GM21367 (cell line): ENCODE measurements around the gene DPH3.

Source experiments
- ATAC-seq: cut with Tn5 transposase; IDR thresholded peaks from one replicate; pipeline ENCODE4 v1.9.1; 2021; ENCODE audit not compliant: unreplicated experiment

Gene DPH3

DNA sequence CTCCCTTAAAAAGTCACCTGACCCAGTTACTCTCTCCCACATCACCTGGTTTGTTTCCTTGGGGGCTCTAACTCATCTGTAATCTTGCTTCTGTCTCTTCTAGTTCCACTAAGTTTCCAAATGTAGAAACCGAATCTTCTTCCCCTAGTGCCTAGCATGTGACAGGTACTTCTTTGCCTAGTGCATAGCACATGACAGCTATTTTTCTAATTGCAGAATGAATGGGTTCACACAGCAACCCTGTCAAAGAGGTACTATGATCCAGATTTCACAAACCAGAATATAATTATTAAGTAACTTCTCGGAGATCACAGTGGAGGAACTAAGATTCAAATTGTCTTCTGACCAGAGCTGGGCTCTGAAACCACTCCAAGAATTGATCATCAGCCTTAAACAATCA lies 7.4 kb downstream of the DPH3 start:
- ATAC-seq, result no peak

DNA sequence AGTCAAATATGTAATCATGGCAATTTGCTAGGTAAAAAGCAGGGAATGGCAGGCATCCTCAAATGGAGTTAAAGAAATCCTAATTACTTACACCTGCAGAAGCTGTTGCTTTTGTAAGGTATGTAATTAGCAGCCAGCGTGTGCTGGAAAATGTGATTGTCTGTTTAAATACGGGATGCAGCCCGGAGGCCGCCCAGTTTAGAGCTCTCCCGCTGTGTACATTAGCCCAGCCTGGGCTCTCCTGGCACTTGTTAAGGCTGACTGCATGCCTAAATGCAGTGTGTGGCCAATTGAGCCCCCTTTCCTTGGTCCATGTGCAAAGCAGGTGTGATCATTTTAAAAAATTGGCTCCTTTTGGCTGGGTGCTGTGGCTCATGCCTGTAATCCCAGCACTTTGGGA lies 9.0 kb downstream of the DPH3 start:
- no peak for ATAC-seq

DNA sequence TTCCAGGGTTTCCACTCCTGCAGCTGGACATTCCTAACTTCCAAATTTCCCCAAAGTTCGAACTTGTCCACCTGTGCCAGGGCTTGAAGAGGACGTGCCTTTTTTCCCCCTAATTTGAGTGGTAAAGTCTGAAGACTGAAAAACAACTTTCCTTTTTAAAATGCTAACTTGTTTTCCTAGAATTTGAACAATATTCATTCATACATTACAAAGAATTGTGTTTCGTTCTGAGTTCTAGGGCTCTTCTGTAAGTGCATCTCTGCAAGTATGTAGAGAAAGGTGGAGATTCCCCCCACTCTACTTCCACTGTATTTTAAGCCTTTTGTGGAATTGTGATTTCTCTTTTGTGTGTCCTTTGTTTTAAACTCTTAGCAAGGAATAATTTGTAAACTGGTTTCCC lies 9.4 kb downstream of the DPH3 start:
- ATAC-seq, result no peak

DNA sequence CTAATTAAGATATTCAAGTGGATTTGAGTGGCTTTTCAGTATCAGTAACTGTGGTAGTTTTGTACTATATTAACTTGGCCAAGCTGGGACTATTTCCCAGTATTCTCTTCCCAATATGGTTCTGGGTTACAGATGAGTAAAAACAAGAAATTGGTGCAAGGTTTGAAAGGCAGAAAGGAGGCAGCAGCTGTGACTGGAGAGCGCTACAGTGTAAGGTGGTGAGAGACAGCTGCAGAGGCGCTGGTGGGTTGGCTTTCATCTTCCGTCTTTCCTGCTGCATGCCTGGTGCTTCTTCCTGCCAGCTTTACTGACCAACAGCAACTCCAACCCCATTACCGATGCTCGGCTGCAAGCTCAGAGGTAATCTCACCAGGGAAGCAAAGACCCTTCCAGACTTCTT lies 9.8 kb downstream of the DPH3 start:
- no peak for ATAC-seq

DNA sequence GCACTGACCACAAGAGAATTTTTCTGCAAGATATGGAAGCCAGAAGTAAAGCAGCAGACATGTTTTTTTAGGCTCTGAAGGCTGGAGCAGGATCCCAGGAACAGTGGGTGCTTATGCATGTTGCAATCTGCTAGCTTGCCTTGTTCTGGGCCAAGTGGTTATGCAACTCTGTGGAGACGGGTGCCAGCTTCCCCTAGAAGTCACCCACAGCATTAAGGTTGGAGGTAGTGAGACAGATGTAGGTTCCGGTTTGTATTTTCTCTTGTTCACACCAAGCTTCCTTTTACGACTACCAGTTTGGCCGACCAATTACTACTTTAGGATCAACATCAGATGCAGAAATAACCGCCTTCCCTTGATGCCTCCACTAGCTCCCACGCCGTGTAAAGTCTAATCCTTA lies 11.1 kb downstream of the DPH3 start:
- ATAC-seq, result no peak

DNA sequence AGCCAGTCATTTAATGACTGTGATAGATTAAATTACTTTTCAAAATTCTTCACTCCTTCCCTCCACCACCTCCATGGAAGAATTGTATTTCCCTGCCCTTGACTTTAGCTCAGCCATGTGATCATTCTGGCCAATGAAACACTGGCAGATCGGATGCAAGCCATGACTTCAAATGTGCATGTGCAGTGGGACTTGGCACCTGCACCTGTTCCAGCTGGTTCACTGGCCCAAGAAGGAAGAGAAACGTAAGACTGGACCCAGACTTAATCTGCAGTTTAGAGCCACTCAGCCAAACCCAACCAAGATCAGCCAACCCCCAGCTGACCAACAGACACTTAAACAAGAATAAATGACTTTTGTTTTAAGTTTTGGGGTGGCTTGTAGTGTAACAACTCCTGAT lies 11.8 kb downstream of the DPH3 start:
- ATAC-seq, result no peak

DNA sequence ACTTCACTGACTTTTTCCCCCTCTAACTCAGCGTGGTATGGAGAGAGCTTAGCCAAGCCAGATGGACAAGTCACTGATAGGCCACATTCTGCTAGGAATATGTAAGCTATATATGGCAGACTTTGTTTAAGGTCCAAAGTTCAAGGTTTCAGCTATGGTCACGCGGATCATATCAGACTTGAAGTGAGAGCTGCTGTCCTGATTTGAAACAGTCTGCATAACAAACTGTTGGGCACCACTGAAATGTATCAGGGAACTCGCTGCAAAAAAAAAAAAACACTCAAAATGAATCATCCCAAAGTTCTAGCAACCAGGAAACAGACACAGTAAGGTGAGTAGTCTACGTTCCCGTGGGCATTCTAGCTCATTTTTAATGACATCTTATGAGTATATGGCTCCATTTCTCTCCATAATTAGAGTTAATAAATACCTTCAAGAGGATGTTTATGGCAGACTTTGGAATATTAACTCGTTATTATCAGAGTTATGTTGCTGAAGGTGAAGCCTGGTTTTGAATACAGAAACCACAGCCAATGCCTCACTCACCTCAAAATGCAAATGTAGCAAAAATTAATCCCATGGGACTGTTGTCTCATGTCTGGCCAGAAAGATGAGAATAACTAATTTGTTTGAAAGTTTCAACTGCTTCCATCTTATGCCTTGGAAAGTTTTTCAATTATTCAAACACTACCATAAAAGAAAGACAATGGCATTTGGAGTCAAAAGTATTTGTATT lies 12.3 kb downstream of the DPH3 start:
- ATAC-seq, result no peak

DNA sequence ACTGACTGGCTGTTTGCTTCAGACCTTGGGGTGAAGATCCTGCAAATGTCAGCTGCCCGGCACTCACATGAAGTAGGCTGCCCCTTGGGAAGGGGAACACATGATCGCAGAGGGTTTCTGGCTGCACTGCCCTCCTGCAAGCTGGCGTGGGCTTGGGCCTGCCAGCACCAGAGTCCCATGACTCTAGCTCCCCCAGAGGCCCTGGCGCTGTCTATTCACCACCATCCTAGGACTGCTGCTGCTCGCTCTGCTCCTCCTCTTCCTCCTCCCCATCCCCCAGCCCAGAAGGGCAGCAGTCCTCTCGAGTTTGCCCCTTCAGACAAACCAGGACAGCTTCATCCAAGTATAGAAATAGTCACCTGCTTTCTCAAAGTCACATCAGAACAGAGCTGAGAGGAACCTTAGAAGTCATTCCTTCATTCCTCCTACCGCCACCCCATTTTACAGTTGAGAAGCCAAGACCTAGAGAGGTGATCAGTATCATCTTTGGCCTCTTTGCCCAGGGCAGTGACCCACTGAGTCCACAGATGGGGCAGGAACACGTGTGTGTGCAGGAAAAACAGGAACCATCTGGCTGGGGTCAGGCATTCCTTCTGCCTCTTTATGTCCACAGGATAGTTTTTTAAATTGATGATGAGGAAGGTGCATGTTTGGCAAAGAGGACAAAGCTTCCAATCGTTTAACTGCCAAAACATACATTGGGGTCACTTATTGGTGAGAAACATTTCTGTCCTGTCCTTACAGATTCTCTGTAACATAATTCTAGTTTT lies 13.2 kb downstream of the DPH3 start:
- ATAC-seq, result no peak

DNA sequence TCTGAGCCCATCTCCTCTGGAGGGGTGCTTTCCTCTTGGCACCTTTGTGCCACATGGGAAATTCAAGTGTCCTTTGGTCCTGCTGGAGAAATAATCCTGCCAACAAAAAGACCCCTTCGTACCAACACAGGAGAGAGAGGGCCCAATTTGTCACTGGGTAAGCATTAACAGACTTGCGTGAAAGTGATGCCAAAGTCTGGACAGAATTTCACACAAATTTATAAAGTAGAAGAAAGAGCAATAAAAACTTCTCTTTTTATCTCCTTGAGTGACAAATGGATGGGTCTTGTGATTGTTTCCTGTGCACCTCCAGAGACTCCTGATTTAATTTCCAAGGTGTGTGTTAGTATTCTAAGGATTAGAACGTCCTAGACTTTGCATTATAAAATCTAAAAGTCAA lies 14.9 kb downstream of the DPH3 start:
- ATAC-seq, result no peak

DNA sequence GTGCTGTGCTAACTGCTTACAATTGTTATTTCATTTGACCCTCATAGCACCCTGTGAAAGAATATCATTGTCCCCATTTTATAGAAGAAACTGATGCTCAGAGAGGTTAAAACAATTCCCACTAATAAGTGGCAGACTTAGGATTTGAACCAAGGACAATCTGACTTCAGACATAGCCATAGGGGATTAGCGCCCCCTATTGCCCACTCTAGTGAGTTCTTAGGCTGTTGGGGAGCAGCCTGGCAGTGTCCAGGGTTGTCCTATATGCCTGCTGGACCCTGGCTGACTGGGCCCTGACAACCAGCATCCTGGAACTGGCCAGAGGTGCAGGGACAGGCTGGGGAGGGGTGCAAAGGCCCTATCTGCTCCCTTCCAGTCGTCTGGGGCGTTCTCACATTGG lies 15.4 kb downstream of the DPH3 start:
- ATAC-seq, result no peak

DNA sequence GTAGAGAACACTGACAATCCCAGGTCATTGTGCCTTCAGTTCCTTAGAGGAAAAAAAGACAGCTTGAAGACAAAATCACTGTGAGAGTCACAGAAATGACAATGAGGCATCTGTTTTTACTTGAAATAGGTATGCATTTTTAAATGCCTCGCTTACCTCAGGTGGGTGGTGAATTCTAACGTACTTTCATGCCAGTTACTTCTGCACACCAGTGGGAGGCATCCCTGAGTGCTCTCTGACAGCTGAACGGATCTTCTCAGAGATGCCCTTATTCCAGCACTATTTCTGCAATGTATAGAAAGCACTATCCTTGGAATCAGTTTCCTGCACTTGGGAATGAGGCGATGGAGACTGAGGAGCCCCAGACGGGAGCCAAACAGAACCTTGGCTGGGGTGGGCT lies 16.2 kb downstream of the DPH3 start:
- ATAC-seq, result no peak

DNA sequence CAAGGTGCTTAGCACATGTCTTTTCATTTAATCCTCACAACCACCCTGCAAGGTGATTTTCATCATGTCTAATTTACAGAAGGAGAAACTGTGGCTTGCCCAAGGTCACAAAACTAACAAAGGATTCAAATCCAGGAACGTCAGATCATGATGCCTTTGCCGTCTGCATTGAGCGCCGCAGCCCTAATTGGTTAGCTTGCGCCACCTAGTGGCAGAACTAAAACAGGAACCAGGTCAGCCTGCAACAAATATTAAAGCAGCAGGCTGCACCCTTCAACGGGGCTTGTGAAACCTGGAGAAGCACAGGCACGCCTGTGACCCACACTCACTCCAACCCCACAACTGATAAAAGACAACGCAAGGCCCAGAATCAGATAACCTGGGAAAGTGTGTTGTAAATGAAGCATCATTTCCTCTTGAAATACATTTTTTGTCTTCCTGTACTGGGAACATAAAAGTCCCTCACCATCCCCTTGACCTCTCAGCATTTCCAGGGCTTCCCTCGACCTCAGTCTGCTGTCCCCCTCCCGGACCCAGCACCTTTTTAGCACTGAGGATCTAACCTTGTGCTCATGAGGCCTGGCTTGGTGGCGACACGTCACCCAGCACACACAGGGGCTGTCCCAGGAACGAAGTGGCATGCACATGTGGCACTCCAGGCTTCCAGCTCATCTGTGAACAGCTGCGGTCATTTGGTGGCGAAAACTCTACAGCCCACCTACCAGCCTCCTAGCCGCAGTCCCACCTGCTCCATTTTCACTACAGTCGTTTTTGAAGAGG lies 17.3 kb downstream of the DPH3 start:
- ATAC-seq, result peak; percentile 73

DNA sequence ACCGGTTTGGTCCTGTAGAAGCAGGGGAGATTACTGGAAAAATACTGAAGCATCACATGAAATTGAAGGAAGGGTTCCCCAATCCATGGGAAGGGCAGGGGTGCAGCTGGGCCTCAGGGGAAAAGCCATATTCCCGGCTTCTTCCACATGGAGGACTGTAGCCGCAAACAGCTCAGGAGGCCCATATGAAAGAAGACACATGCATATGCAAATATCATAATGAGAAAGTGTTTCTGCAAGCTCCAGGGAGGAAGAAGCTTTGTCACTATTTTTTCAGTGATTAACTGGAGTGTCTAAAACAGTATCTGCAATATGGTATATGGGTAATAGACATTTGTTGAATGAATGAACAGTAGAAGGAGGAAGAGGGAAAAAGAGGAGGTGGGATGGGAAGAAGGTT lies 19.1 kb downstream of the DPH3 start:
- no peak for ATAC-seq

DNA sequence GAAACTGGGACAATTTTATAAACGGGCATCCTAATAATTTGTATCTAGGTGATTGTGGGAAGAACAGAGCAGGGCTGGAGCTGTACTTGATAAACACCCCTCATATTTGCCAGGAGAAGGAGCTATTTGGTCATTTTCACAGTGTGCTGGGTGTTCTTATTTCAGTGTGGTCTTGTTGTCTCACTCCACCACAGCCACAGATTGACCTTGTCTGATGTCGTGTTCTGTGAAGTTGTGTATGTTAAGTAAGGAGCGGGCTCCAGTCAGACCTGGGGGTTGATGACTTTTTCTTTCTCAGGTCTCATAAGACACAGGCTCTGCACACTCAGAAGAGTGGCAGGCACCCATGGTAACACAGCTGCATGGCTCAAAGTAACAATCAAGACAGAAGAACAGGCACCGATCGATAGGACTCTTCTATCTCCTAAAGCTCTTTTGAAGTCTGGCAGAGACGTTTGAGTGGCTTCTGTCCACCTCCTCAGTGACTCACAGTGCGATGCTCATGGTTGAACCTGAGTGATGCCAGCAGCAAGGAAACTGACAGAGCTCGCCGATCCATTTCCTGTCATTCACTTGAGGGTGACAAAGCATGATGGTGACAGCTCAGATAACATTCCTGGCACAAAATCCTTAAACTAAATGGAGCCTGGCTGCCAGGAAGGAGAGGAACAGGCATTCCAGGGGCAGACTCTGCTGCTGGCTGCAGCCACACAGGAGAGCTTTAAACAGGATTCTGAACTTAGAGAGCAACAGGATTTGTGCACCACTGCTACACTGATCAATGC lies 20.8 kb downstream of the DPH3 start:
- ATAC-seq, result no peak

DNA sequence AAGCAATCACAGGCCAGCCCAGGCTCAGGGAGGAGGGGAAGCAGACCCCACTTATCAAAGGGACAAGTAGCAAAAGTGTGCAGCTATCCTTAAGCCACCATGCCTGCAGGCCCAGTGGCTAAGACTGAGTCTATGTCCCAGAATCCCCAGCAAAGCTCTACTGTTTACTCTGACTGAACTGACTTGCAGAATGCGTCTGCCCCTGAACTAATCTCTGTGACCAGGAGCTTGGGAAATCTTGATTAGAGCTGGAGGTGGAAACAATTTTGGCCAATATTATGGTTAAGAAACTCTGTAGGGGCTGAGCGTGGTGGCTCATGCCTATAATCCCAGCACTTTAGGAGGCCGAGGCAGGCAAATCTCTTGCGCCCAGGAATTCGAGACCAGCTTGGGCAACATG lies 22.6 kb downstream of the DPH3 start:
- no peak for ATAC-seq

DNA sequence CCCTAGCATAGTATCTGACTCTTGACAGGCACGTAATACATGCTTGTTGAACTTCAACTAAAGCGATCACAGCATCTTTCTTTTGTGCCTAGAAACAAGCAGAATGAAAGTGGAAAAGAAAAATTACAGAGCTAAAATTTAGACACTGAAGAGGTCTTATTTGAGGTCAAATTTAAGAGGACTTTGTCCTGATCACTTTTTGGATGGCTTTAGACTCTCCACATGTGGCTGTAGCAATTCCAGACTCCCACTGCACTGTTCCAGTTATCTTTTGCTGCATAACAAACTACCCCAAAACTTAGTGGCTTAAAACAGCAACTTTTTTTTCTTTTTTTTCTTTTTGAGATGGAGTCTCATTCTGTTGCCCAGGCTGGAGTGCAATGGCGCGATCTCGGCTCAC lies 23.5 kb downstream of the DPH3 start:
- no peak for ATAC-seq

DNA sequence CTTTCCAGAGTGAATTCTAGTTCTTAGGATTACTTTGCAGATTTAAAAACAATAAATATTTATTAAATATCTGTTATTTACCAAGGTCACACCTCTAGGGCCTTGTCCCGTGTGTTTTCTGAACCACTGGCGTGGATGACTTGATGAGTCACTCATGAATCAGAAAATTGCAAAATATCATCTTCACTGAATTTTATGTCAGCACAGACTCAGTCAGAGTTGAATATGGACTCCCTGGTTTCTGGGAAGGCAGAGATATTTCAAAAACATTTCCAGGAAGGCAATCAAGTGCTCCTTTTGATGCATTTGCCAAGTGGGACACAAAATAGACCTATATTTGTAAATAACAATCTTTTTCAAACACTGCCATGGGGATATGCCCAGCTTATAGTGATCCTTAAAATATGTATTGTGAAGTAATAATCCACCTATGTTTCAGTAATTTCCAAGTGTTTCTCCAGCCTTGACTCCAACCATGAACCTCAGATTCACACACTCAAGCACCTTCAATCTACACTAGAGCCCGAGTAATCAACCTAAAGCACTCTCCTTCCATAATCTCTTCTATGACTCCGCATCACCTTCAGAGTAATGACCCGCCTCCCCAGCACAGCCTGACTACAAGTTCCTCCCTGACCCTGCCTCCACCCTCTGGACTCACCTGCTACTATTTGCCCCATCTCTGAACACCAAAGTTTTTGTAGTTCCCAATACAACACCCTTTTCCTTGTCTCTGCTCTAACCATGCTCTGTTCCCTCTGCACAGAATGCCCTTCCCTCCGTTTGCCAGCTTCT lies 24.3 kb downstream of the DPH3 start:
- no peak for ATAC-seq

DNA sequence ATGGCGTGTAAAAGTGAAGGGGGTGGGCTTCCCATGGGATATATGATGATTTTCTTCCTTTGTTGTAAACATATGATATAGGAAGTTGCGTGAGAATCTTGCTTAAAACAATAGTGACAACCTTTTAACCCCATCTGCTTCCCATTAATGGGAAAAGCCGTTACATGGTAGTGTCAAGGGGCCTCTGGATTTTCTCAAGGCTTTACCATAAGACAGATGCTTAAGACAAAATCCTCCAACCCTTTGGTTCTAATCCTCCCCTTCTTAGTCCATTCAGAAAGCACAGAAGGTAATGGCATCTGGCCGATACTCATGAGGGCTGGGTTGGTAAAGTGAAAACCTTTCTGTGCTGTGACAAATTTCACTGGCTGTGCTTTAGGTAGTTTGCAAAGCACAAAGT lies 25.0 kb downstream of the DPH3 start:
- no peak for ATAC-seq

DNA sequence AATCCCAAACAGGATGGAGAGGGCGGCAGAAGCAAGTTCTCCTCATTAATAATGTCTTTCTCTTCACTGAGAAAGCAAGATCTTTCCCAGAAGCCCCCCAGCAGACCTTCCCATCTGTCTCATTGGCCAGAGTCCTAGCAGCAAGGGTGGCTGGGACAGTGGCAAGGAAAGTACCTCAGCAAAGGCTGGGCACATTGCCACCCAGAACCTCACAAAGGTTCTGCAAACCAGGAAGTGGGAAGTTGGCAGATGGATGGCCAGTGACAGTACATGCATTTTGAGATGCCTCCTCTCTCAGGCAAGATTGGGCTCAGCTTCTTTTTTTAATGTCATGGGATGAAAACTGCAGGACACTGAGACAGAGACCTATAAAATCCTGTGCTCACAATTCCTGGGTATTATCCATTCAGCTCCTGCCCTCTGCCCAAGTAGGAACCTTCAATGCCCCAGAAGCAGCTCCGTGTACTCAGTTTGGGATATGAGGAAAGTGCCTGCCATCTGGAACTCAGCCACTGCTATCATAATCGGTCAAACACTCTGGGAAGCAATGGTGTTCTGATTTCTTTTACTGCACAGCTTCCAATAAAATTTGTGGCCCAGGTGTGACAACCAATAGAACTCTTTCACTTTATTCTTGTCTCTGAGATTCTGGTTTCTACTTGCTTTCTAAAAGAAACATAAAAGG lies 25.5 kb downstream of the DPH3 start:
- ATAC-seq, result no peak

DNA sequence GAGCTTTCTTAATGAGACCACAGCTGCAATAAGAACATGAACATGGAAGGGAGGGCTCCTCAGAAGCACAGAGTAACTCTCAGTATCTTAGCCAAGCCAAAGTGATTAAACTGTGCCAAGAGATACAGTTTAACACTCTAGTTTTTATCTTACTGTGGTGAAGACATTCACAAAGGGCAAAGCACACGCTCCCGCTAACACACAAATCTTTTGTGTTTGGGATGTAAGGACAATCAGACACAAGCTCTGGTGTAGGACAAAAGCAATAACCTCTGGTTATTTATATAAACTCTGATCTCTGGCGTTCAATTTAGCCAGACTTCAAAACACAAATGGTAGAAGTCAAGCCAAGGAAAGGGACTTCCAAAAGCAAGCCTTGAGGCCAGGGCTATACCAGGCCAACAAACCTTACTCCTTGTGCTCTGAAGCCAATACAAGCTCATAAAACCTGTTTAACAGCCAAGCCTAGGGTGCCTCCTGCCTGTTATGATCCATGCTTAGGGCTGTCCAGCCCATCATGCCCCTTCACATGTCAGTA lies 27.8 kb downstream of the DPH3 start:
- ATAC-seq, result no peak
